Upper lobe of left lung (tissue), 4 donors: ENCODE data around the gene PRND.

Experiments
- CTCF ChIP-seq, 6 experiments: fragments of 450-650 bp in 4 of 6; fragments of 200-600 bp in 2 of 6; sonication (generic) in 2 of 6; IDR thresholded peaks; one replicate each; pipeline ENCODE4 v1.5.1; 2016 to 2019; ENCODE audit warnings: antibody characterized with exemption in 6 of 6
- POLR2A ChIP-seq, 4 donors: fragments of 450-650 bp; IDR thresholded peaks; one replicate each; pipeline ENCODE4 v1.5.1; 2016 to 2017; ENCODE audit warnings: antibody characterized with exemption in 4 of 4, mild to moderate bottlenecking in 2 of 4
- POLR2AphosphoS5 ChIP-seq, 2 donors: sonication (generic); formaldehyde crosslinking; IDR thresholded peaks; one replicate each; pipeline ENCODE4 v1.5.1; 2017; ENCODE audit warnings: antibody characterized with exemption in 2 of 2

GRCh38 chr20:4699957-4700356 is 21.8 kb upstream of the PRND start:
- TF ChIP-seq CTCF (IDR thresholded peaks at IDR 0.05) (no peak), POLR2AphosphoS5 (IDR thresholded peaks at IDR 0.05) (no peak), POLR2A (IDR thresholded peaks at IDR 0.05) (no peak)
